SU-DHL-6 (cell line): ENCODE measurements around the gene LCE1F.

ENCODE experiments used
- H2AFZ ChIP-seq: fragments of 200-600 bp; sonication (generic); 2 replicates; pipeline ENCODE4 v1.6.1; 2014; ENCODE audit warnings: low read depth, mild to moderate bottlenecking, moderate library complexity, mixed read lengths, antibody characterized with exemption, low read length; ENCODE audit not compliant: severe bottlenecking
- H3F3A ChIP-seq: fragments of 200-600 bp; shearing (Covaris generic); 2 replicates; pipeline ENCODE4 v1.6.0; 2016; ENCODE audit warnings: antibody characterized with exemption, mild to moderate bottlenecking; ENCODE audit not compliant: insufficient read depth
- H3K27ac ChIP-seq: fragments of 200-600 bp; sonication (generic); 2 replicates; pipeline ENCODE4 v1.5.1; 2016; ENCODE audit warnings: low read depth, mild to moderate bottlenecking, low read length, moderate library complexity, mixed read lengths
- H3K27me3 ChIP-seq: fragments of 200-600 bp; sonication (generic), shearing (Covaris generic); 2 replicates; pipeline ENCODE4 v1.6.0; 2014; ENCODE audit warnings: mild to moderate bottlenecking, low read length
- H3K36me3 ChIP-seq: fragments of 200-600 bp; sonication (generic); 2 replicates; pipeline ENCODE4 v1.6.1; 2014; ENCODE audit warnings: mild to moderate bottlenecking, low read length, mixed read lengths
- H3K4me2 ChIP-seq: fragments of 300-600, 200-600 bp; shearing (Covaris generic), sonication (generic); 2 replicates; pipeline ENCODE4 v1.6.0; 2014; ENCODE audit warnings: low read length, low read depth, mild to moderate bottlenecking; ENCODE audit not compliant: poor library complexity, severe bottlenecking
- H3K4me3 ChIP-seq: fragments of 200-600 bp; sonication (generic); 2 replicates; pipeline ENCODE4 v1.5.1; 2014; ENCODE audit warnings: antibody characterized with exemption, low read length, mild to moderate bottlenecking, mixed read lengths; ENCODE audit not compliant: insufficient read depth, poor library complexity, severe bottlenecking
- H3K79me2 ChIP-seq: fragments of 200-600 bp; sonication (generic); 2 replicates; pipeline ENCODE4 v1.6.1; 2014; ENCODE audit warnings: mild to moderate bottlenecking, low read length, moderate library complexity; ENCODE audit not compliant: insufficient read depth
- H3K9ac ChIP-seq: fragments of 200-600 bp; sonication (generic); 2 replicates; pipeline ENCODE4 v1.7.0; 2014; ENCODE audit warnings: mild to moderate bottlenecking, low read length
- H3K9me2 ChIP-seq: fragments of 200-600 bp; sonication (generic); replicated peaks from 2 replicates; pipeline ENCODE4 v1.6.1; 2014; ENCODE audit warnings: low read length; ENCODE audit not compliant: insufficient read depth
- H3K9me3 ChIP-seq: fragments of 200-600 bp; sonication (generic); 2 replicates; pipeline ENCODE4 v1.6.1; 2014; ENCODE audit warnings: low read length, mixed read lengths; ENCODE audit not compliant: insufficient read depth
- H4K20me1 ChIP-seq: fragments of 200-600 bp; sonication (generic); 2 replicates; pipeline ENCODE4 v1.6.1; 2014; ENCODE audit warnings: low read depth, mild to moderate bottlenecking, antibody characterized with exemption, low read length, moderate library complexity, mixed read lengths
- EZH2phosphoT487 ChIP-seq: fragments of 200-600 bp; sonication (generic), shearing (Covaris generic); conservative IDR thresholded peaks from 2 replicates; pipeline ENCODE4 v1.6.1; 2018; ENCODE audit warnings: mild to moderate bottlenecking, antibody characterized with exemption, low read length, moderate library complexity, mixed read lengths
- TF ChIP-seq, protein P1 (sequence below): fragments of 200-600 bp; sonication (generic); IDR thresholded peaks from one replicate; pipeline ENCODE4 v1.5.1; 2017; ENCODE audit warnings: antibody characterized with exemption, mild to moderate bottlenecking, low read length, moderate library complexity; ENCODE audit not compliant: insufficient read depth, poor library complexity, severe bottlenecking

LCE1F gene

DNA sequence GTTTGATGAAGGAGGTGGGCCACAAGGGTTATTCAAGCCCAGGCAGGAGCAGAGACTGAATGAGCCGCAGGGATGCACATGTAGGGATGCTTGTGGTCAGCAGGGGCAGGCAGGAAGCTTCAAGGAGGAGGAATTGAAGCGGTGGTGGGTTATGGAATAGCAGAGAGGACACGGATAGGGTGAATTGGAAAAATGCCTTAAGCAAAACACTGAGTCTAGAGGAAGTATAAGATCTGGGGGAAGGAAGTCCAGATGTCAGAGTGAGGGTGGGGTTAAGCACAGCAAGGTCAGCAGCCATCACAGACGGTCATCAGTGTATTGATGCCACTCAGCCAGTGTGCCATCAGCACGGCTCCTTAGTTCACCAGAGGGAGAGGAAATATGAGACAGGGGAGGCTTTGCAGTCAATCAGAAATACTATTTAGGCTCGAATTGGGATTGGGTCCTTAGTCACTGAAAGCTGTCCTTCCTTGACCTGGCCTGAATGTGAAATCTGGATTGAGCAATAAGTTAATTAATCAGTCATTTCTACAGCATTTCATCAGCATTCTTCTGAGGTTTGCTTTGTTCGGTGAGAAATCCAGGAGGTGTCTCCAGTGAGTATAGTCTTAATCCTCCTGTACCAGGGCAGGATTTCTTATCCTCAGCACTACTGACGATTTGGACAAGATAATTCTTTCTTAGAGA lies 6.0 kb upstream of the LCE1F start:
- Histone ChIP-seq H3K4me3 (no peak overlapping the region), H4K20me1 (no peaks in the 10 kb centered on the region), H3K27ac (no peak overlapping the region), H3K27me3 (no peaks in the 10 kb centered on the region), H3K36me3 (no peaks in the 10 kb centered on the region), H3K4me2 (no peak overlapping the region), H3K9me2 (no peaks in the 10 kb centered on the region), H3K79me2 (no peaks in the 10 kb centered on the region), H3K9me3 (no peaks in the 10 kb centered on the region), H3F3A (no peaks in the 10 kb centered on the region), H2AFZ (no peak overlapping the region), H3K9ac (no peak overlapping the region)
- no peak for TF ChIP-seq EZH2phosphoT487
- TF ChIP-seq, protein P1, sequence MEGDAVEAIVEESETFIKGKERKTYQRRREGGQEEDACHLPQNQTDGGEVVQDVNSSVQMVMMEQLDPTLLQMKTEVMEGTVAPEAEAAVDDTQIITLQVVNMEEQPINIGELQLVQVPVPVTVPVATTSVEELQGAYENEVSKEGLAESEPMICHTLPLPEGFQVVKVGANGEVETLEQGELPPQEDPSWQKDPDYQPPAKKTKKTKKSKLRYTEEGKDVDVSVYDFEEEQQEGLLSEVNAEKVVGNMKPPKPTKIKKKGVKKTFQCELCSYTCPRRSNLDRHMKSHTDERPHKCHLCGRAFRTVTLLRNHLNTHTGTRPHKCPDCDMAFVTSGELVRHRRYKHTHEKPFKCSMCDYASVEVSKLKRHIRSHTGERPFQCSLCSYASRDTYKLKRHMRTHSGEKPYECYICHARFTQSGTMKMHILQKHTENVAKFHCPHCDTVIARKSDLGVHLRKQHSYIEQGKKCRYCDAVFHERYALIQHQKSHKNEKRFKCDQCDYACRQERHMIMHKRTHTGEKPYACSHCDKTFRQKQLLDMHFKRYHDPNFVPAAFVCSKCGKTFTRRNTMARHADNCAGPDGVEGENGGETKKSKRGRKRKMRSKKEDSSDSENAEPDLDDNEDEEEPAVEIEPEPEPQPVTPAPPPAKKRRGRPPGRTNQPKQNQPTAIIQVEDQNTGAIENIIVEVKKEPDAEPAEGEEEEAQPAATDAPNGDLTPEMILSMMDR: no peak

DNA sequence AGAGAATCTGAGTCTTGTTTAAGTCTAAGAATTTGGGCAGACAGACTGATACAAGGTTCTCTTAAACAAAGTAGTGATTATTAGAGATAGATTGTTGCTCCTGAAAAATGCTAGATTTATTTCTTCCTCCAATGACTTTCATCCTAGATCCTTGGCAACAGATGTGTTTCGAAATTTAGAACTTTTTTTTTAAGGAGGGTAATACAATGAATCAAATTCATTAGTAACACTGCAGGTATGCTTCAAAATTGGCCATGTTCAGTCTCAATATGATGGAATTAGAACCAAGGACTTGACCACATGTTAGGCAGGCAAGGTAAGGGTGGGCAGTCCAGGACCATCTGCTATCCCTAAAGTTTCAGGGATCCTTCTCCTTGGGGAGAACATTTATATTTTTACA lies 4.5 kb upstream of the LCE1F start:
- Histone ChIP-seq H3K36me3 (no peaks in the 10 kb centered on the region), H3K4me3 (no peak overlapping the region), H3K9ac (no peak overlapping the region), H3K27ac (no peak overlapping the region), H3K27me3 (no peaks in the 10 kb centered on the region), H3K9me3 (no peaks in the 10 kb centered on the region), H3K4me2 (no peak overlapping the region), H2AFZ (no peak overlapping the region), H3K79me2 (no peaks in the 10 kb centered on the region), H3K9me2 (no peaks in the 10 kb centered on the region), H3F3A (no peaks in the 10 kb centered on the region), H4K20me1 (no peaks in the 10 kb centered on the region)
- TF ChIP-seq EZH2phosphoT487: no peak
- TF ChIP-seq, protein P1: no peak

DNA sequence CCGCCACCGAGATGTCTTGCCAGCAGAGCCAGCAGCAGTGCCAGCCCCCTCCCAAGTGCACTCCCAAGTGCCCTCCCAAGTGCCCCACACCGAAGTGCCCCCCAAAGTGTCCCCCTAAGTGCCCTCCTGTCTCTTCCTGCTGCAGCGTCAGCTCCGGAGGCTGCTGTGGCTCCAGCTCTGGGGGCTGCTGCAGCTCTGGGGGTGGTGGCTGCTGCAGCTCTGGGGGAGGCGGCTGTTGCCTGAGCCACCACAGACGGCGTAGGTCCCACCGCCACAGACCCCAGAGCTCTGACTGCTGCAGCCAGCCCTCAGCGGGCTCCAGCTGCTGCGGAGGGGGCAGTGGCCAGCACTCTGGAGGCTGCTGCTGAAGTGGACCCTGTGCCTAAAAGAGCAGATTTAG lies 1.4 kb downstream of the LCE1F start:
- Histone ChIP-seq H3K9ac (no peak overlapping the region), H3K79me2 (no peaks in the 10 kb centered on the region), H3K27ac (no peak overlapping the region), H3K4me3 (no peak overlapping the region), H3K9me3 (no peaks in the 10 kb centered on the region), H3K4me2 (no peak overlapping the region), H2AFZ (no peak overlapping the region), H4K20me1 (no peaks in the 10 kb centered on the region), H3K9me2 (no peaks in the 10 kb centered on the region), H3K27me3 (no peaks in the 10 kb centered on the region), H3K36me3 (no peaks in the 10 kb centered on the region), H3F3A (no peaks in the 10 kb centered on the region)
- TF ChIP-seq, protein P1: no peak
- TF ChIP-seq EZH2phosphoT487: no peak
